GM21390 (cell line): Measurements from ENCODE around the gene ATP9B.

Source experiments
- ATAC-seq: cut with Tn5 transposase; IDR thresholded peaks from one replicate; pipeline ENCODE4 v1.9.1; 2021; ENCODE audit not compliant: unreplicated experiment

The ATP9B gene

GRCh38 chr18:79197531-79197930, 128.3 kb downstream of the ATP9B start:
- no peak for ATAC-seq

- ATAC-seq, result no peak
Measured at GRCh38 chr18:79199691-79200374, 130.6 kb downstream of the ATP9B start.

- no peak for ATAC-seq
Measured at GRCh38 chr18:79200546-79201268, 131.5 kb downstream of the ATP9B start.

GRCh38 chr18:79203017-79203605, 133.9 kb downstream of the ATP9B start:
- no peak for ATAC-seq

- no peak for ATAC-seq
Measured at GRCh38 chr18:79204889-79205807, 136.0 kb downstream of the ATP9B start.

- ATAC-seq, result no peak
Measured at GRCh38 chr18:79206444-79206843, 137.2 kb downstream of the ATP9B start.

GRCh38 chr18:79208906-79209305, 139.7 kb downstream of the ATP9B start:
- no peak for ATAC-seq

- no peak for ATAC-seq
Measured at GRCh38 chr18:79210002-79210910, 141.1 kb downstream of the ATP9B start.

GRCh38 chr18:79211844-79212243, 142.7 kb downstream of the ATP9B start:
- ATAC-seq, result no peak

- ATAC-seq, result no peak
Measured at GRCh38 chr18:79214056-79214455, 144.9 kb downstream of the ATP9B start.

- no peak for ATAC-seq
Measured at GRCh38 chr18:79216176-79216575, 147.0 kb downstream of the ATP9B start.

GRCh38 chr18:79217979-79218604, 148.9 kb downstream of the ATP9B start:
- no peak for ATAC-seq

- no peak for ATAC-seq
Measured at GRCh38 chr18:79218605-79219190, 149.5 kb downstream of the ATP9B start.

GRCh38 chr18:79221136-79221535, 151.9 kb downstream of the ATP9B start:
- no peak for ATAC-seq

- no peak for ATAC-seq
Measured at GRCh38 chr18:79222790-79223189, 153.6 kb downstream of the ATP9B start.

GRCh38 chr18:79223431-79223830, 154.2 kb downstream of the ATP9B start:
- no peak for ATAC-seq

- no peak for ATAC-seq
Measured at GRCh38 chr18:79224381-79224780, 155.2 kb downstream of the ATP9B start.

GRCh38 chr18:79227621-79228020, 158.4 kb downstream of the ATP9B start:
- no peak for ATAC-seq

GRCh38 chr18:79229431-79229830, 160.2 kb downstream of the ATP9B start:
- ATAC-seq, result no peak
